Measurements from ENCODE around the gene POLA2. TPM values are rescaled to one million over a fixed set of nuclear protein-coding genes. Genes with fewer than 3 reads are reported as not detected.
A peak's percentile ranks its signal among the peaks of the same experiment; 100 is the strongest.

Gene POLA2
- total and polyA plus RNA-seq, 9 of the 15 experiments (the other 6 are each of a cell fraction or from before 2014, with no cell fraction given) = 2.7 to 134 (median 44.4) TPM

DNA sequence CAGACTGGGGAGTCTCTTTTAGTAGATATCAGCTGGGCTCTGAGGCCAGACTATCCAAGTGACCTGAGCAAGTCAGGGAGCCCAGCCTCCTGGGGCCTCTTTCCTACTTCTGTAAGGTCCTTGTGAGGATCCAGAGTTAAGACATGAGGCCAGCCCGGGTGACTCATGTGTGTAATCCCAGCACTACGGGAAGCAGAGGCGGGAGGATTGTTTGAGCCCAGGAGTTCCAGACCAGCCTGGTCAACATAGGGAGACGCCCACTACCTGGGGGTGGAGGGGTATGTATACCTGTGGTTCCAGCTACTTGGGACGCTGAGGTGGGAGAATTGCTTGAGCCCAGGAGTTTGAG is 36.9 kb upstream of the POLA2 start (continued):
- TF ChIP-seq JUND (IDR thresholded peaks at IDR 0.05; ENCODE audit: borderline replicate concordance, low read depth, low read length) = peak; percentile 73
- peak; percentile 59; the same call in 2 of the 3 replicates for TF ChIP-seq JUND (tag; IDR thresholded peaks at IDR 0.05; ENCODE audit: borderline replicate concordance, low read depth, low read length)
- no peak for TF ChIP-seq ZNF583 (CRISPR knock-in tag; IDR thresholded peaks at IDR 0.05)
- peak; percentile 53 for TF ChIP-seq KDM5B (IDR thresholded peaks at IDR 0.05; ENCODE audit: insufficient replicate concordance, low read depth, low read length)

GRCh38 chr11:65225279-65226102 is 36.3 kb upstream of the POLA2 start:
- no TSS peak for BruUV-seq (replicated peaks)
- DNase-seq (ENCODE audit: extremely low read depth in 1 of 4, low spot score in 3 of 4) (peak; percentile 73 to 80 (median 80)), FAIRE-seq (peak; percentile 11), ATAC-seq (peak; percentile 95)
- peak overlapping the region; percentile 76 to 91 for H3K9ac ChIP-seq (ENCODE audit: insufficient read depth in 1 of 2, low read depth in 2 of 2, low read length in 2 of 2)
- H3K4me2 ChIP-seq (ENCODE audit: insufficient read depth, low read length) = peak overlapping the region; percentile 80
- H3K79me2 ChIP-seq (ENCODE audit: control insufficient read depth, insufficient read depth, low read length) = no peaks in the 10 kb centered on the region
- ChIA-PET CTCF (ENCODE audit: low intra/inter-chr PET ratio) (interaction anchor here (1.1 to 1.6 kb wide), 5 partner anchors 25 to 105 kb away, joined by 4 to 10 read pairs (median 6); partner anchors contain the start of gene CDC42EP2), POLR2A (interaction anchor here (0.6 to 2.1 kb wide), 16 partner anchors 9 to 279 kb away, joined by 3 to 10 read pairs (median 4); partner anchors contain the start of genes MALAT1, SPDYC and TIGD3)
- no peaks in the 10 kb centered on the region for H4K20me1 ChIP-seq (replicated peaks; ENCODE audit: control insufficient read depth, insufficient read depth, low read length)
- peaks cover 14 to 17% of the 10 kb centered on the region in 2 experiments for H3K4me1 ChIP-seq (replicated peaks in 1 of 2; ENCODE audit: control insufficient read depth in 2 of 2, insufficient read depth in 2 of 2, low read length in 2 of 2)
- H3K9me1 ChIP-seq (ENCODE audit: control insufficient read depth, insufficient read depth, low read length) = no peaks in the 10 kb centered on the region
- H3K9me3 ChIP-seq (replicated peaks; ENCODE audit: control insufficient read depth, insufficient read depth, low read depth, low read length) = no peaks in the 10 kb centered on the region
- peak overlapping the region; percentile 97 for H2AFZ ChIP-seq (ENCODE audit: low read depth, low read length)
- intact Hi-C loops (cut with micrococcal nuclease) = loop anchor here (1.0 to 10.0 kb wide), 2 partner anchors 25 to 89 kb away; partner anchors contain the start of gene CDC42EP2
- 5% methylated on average over 37 of the region's 42 CpGs for WGBS (ENCODE audit: insufficient coverage, low coverage, missing lambda C conversion rate)
- H3K4me3 ChIP-seq = peak overlapping the region; percentile 31
- in situ Hi-C loops (cut with MboI) = no loop called here
- H3K36me3 ChIP-seq (ENCODE audit: control insufficient read depth, insufficient read depth, low read length) = no peaks in the 10 kb centered on the region
- no peaks in the 10 kb centered on the region for H3K27me3 ChIP-seq (ENCODE audit: control insufficient read depth in 2 of 2, insufficient read depth in 2 of 2, low read length in 2 of 2)
- peak overlapping the region; percentile 65 for H3K27ac ChIP-seq (ENCODE audit: extremely low read depth, low read depth, low read length)
- peak; percentile 86 for TF ChIP-seq CEBPB (tag; IDR thresholded peaks at IDR 0.05)
- no peak for TF ChIP-seq MCM3 (IDR thresholded peaks at IDR 0.05)
- TF ChIP-seq, protein P1, sequence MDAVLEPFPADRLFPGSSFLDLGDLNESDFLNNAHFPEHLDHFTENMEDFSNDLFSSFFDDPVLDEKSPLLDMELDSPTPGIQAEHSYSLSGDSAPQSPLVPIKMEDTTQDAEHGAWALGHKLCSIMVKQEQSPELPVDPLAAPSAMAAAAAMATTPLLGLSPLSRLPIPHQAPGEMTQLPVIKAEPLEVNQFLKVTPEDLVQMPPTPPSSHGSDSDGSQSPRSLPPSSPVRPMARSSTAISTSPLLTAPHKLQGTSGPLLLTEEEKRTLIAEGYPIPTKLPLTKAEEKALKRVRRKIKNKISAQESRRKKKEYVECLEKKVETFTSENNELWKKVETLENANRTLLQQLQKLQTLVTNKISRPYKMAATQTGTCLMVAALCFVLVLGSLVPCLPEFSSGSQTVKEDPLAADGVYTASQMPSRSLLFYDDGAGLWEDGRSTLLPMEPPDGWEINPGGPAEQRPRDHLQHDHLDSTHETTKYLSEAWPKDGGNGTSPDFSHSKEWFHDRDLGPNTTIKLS (IDR thresholded peaks at IDR 0.05; ENCODE audit: borderline replicate concordance, low read depth) = peak; percentile 65; the same call in 1 of the 2 replicates
- no peak; the same call in 1 of the 2 replicates for TF ChIP-seq ZNF431 (CRISPR knock-in tag; IDR thresholded peaks at IDR 0.05)
- TF ChIP-seq, protein P2, sequence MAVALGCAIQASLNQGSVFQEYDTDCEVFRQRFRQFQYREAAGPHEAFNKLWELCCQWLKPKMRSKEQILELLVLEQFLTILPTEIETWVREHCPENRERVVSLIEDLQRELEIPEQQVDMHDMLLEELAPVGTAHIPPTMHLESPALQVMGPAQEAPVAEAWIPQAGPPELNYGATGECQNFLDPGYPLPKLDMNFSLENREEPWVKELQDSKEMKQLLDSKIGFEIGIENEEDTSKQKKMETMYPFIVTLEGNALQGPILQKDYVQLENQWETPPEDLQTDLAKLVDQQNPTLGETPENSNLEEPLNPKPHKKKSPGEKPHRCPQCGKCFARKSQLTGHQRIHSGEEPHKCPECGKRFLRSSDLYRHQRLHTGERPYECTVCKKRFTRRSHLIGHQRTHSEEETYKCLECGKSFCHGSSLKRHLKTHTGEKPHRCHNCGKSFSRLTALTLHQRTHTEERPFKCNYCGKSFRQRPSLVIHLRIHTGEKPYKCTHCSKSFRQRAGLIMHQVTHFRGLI (CRISPR knock-in tag; IDR thresholded peaks at IDR 0.05) = no peak
- no peak for TF ChIP-seq MECOM (CRISPR knock-in tag; IDR thresholded peaks at IDR 0.05)
- 0 out of 2 replicates have a peak, but pooled peaks have one; percentile 12 for TF ChIP-seq NR4A1 (CRISPR knock-in tag; IDR thresholded peaks at IDR 0.05)
- TF ChIP-seq NR4A1 (tag; IDR thresholded peaks at IDR 0.05) = peak; percentile 51; the same call in 1 of the 2 replicates
- no peak for TF ChIP-seq NR3C1 (CRISPR knock-in tag; IDR thresholded peaks at IDR 0.05)
- TF ChIP-seq KAT7 (CRISPR knock-in tag; IDR thresholded peaks at IDR 0.05; ENCODE audit: borderline replicate concordance) = peak; percentile 91
- TF ChIP-seq, protein P3, sequence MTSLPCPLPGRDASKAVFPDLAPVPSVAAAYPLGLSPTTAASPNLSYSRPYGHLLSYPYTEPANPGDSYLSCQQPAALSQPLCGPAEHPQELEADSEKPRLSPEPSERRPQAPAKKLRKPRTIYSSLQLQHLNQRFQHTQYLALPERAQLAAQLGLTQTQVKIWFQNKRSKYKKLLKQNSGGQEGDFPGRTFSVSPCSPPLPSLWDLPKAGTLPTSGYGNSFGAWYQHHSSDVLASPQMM (CRISPR knock-in tag; IDR thresholded peaks at IDR 0.05) = no peak
- TF ChIP-seq TARDBP (IDR thresholded peaks at IDR 0.05) = no peak
- TF ChIP-seq ATF1 (CRISPR knock-in tag; IDR thresholded peaks at IDR 0.05) = no peak
- TF ChIP-seq ATF1 (tag; IDR thresholded peaks at IDR 0.05) = 0 out of 2 replicates have a peak, but pooled peaks have one; percentile 25
- TF ChIP-seq GTF2F1 (IDR thresholded peaks at IDR 0.05; ENCODE audit: low read depth, low read length) = no peak
